Transverse colon (tissue), 4 donors: ENCODE results near the gene SSR3. TPM values are rescaled to one million over a fixed set of nuclear protein-coding genes. Genes with fewer than 3 reads are reported as not detected.

Source experiments
- DNase-seq: peaks from one replicate; pipeline ENCODE4 v3.0.0-alpha.2; 2019
- H3K27ac ChIP-seq, 4 donors: fragments of 200-600 bp; sonication (generic); 2 replicates each; pipeline ENCODE4 v1.5.1; 2016 to 2018; ENCODE audit warnings: inconsistent platforms in 4 of 4
- H3K27me3 ChIP-seq: fragments of 200-600 bp; sonication (generic); 2 replicates; pipeline ENCODE4 v1.5.1; 2017; ENCODE audit warnings: inconsistent platforms
- H3K36me3 ChIP-seq, 4 donors: fragments of 200-600 bp; sonication (generic); 2 replicates each; pipeline ENCODE4 v1.5.1; 2017 to 2019; ENCODE audit warnings: inconsistent platforms in 4 of 4
- H3K4me1 ChIP-seq, 4 donors: fragments of 200-600 bp; sonication (generic); 2 replicates each; pipeline ENCODE4 v1.5.1; 2017 to 2020; ENCODE audit warnings: inconsistent platforms in 4 of 4
- H3K4me3 ChIP-seq, 4 donors: fragments of 200-600 bp; sonication (generic); 1 replicate in 1 of 4; 2 replicates in 3 of 4; pipeline versions ENCODE4 v1.5.1 to v1.6.1; 2017 to 2019; ENCODE audit warnings: inconsistent platforms in 4 of 4
- H3K9me3 ChIP-seq, 2 donors: fragments of 200-600 bp; sonication (generic); 2 replicates each; pipeline ENCODE4 v1.5.1; 2017 to 2019; ENCODE audit warnings: inconsistent platforms in 2 of 2
- EP300 ChIP-seq: sonication (generic); formaldehyde crosslinking; IDR thresholded peaks from one replicate; pipeline ENCODE4 v1.6.1; 2017; ENCODE audit warnings: antibody characterized with exemption, low read depth
- POLR2A ChIP-seq: fragments of 450-650 bp; IDR thresholded peaks from one replicate; pipeline ENCODE4 v1.6.1; 2016; ENCODE audit warnings: antibody characterized with exemption, mild to moderate bottlenecking, moderate library complexity
- POLR2AphosphoS5 ChIP-seq, 3 donors: sonication (generic); formaldehyde crosslinking; IDR thresholded peaks; one replicate each; pipeline ENCODE4 v1.6.1; 2016; ENCODE audit warnings: antibody characterized with exemption in 3 of 3
- WGBS, 2 donors: methylation state at CpG; one replicate each; pipeline ENCODE4 v1.1.5; 2018; ENCODE audit warnings: low coverage in 1 of 2; 5-methylcytosine and 5-hydroxymethylcytosine counted together
- in situ Hi-C, 4 donors: fragments of 200-750 bp; cut with MboI; loops; one replicate each; pipeline versions ENCODE4 v1.15.0 to v1.15.1; 2017; ENCODE audit warnings: low sequenced_read_pairs in 3 of 4, low pct_ligation_motif_present in 1 of 4, low pct_unique_long_range_greater_than_20kb in 1 of 4
- intact Hi-C: fragments of 100-400 bp; cut with DNase I; formaldehyde crosslinking; loops from one replicate; pipeline ENCODE4 v1.15.1; 2023; ENCODE audit warnings: low total_unique reads
- total RNA-seq, 4 donors: library from RNA; depleted of rRNA; stranded (reverse); fragments of >200 nt; gene quantifications; one replicate each; pipeline ENCODE4 v1.1.0, GENCODE V29; 2016
- TF ChIP-seq, protein P1 (sequence below), 5 experiments: fragments of 200-600 bp in 3 of 5; fragments of 450-650 bp in 2 of 5; sonication (generic) in 3 of 5; IDR thresholded peaks; 1 replicate in 2 of 5; 2 replicates in 3 of 5; pipeline ENCODE4 v1.5.1; 2016 to 2017; ENCODE audit warnings: antibody characterized with exemption in 5 of 5, inconsistent platforms in 3 of 5, mild to moderate bottlenecking in 2 of 5, moderate library complexity in 1 of 5

Gene SSR3
- total RNA-seq, 4 donors from 2014 or later: 21.7 to 68.8 (median 50.1) TPM

DNA sequence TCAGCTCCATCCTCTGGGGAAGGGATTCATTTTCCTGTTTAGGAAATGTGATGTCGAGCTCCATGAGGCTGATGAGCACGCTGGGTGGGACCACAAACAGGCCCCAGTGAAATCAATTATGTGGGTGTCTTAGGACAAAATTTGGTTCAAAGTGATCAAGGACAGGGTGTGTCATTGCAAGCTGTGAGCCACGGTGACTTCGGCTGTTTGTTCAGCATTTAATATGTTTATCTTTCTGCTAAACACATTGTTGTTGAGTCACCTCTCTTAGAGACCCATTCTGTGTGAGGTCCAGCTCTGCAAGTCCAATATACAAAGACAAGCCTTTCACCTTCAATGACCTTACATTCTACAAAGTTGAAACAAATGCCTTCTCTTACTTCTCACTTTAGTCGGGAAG lies 41.3 kb downstream of the SSR3 start:
- intact Hi-C loops: loop anchor here (5.0 kb wide), 1 partner anchor 341 kb away; no protein-coding TSS in a partner anchor
- TF ChIP-seq, protein P1, sequence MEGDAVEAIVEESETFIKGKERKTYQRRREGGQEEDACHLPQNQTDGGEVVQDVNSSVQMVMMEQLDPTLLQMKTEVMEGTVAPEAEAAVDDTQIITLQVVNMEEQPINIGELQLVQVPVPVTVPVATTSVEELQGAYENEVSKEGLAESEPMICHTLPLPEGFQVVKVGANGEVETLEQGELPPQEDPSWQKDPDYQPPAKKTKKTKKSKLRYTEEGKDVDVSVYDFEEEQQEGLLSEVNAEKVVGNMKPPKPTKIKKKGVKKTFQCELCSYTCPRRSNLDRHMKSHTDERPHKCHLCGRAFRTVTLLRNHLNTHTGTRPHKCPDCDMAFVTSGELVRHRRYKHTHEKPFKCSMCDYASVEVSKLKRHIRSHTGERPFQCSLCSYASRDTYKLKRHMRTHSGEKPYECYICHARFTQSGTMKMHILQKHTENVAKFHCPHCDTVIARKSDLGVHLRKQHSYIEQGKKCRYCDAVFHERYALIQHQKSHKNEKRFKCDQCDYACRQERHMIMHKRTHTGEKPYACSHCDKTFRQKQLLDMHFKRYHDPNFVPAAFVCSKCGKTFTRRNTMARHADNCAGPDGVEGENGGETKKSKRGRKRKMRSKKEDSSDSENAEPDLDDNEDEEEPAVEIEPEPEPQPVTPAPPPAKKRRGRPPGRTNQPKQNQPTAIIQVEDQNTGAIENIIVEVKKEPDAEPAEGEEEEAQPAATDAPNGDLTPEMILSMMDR (IDR thresholded peaks at IDR 0.05): no peak
- TF ChIP-seq POLR2A (no peak), POLR2AphosphoS5 (IDR thresholded peaks at IDR 0.05) (no peak), EP300 (no peak)
- no peaks in the 10 kb centered on the region for H3K36me3 ChIP-seq
- H3K27ac ChIP-seq: no peak overlapping the region
- H3K4me3 ChIP-seq: no peak overlapping the region
- in situ Hi-C loops: loop anchor here in 2 of 4 donors (10.0 to 25.0 kb wide), 2 partner anchors 351 to 359 kb away; no protein-coding TSS in a partner anchor
- 35 to 58% methylated on average over 5 of the region's 5 CpGs for WGBS, 2 donors
- H3K9me3 ChIP-seq: no peaks in the 10 kb centered on the region
- H3K27me3 ChIP-seq: no peaks in the 10 kb centered on the region
- H3K4me1 ChIP-seq: peaks cover 0 to 8% (median 0%) of the 10 kb centered on the region in 4 donors
- no peak for DNase-seq

DNA sequence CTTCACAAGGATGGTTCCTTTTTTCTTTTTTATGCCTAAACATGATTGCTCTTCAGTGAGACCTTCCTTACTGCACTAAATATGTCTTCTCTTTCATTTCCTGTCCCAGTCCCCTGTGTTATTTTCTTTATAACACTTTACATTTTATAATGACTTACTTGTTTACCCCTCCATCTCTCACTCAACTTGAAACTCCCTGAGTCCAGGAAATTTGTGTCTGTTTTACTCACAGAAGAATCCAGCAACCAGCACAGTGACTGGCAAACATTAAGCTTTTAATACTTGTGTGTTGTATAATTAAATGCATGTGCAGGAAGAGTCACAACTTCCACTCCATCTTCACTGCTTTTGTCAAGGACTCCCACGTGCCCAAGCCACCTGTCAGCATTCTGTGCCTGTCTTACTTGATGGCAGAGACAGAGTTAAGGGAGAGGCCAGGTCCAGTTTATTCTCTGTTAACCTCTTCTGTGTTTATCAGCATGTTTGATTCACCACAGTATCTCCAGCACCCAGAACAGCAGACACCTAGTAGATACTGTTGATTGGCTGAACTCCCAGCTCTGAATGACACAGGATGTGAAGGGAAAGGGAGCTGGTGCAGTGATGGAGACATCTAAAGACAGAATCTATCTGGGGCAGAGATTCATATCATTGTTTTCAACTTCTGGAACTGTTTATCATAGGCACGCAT lies 42.8 kb downstream of the SSR3 start:
- 70 to 82% methylated on average over 1 to 2 of the region's 2 CpGs for WGBS, 2 donors
- Histone ChIP-seq H3K4me1 (peaks cover 0 to 5% (median 0%) of the 10 kb centered on the region in 4 donors), H3K4me3 (no peak overlapping the region), H3K36me3 (no peaks in the 10 kb centered on the region), H3K9me3 (no peaks in the 10 kb centered on the region), H3K27me3 (no peaks in the 10 kb centered on the region), H3K27ac (no peak overlapping the region)
- in situ Hi-C loops: loop anchor here in 2 of 4 donors (10.0 to 25.0 kb wide), 2 partner anchors 350 to 357 kb away; no protein-coding TSS in a partner anchor
- DNase-seq: no peak
- TF ChIP-seq, protein P1 (IDR thresholded peaks at IDR 0.05): no peak
- TF ChIP-seq POLR2A (no peak), EP300 (no peak), POLR2AphosphoS5 (IDR thresholded peaks at IDR 0.05) (no peak)
- intact Hi-C loops: loop anchor here (5.0 kb wide), 1 partner anchor 340 kb away; no protein-coding TSS in a partner anchor

DNA sequence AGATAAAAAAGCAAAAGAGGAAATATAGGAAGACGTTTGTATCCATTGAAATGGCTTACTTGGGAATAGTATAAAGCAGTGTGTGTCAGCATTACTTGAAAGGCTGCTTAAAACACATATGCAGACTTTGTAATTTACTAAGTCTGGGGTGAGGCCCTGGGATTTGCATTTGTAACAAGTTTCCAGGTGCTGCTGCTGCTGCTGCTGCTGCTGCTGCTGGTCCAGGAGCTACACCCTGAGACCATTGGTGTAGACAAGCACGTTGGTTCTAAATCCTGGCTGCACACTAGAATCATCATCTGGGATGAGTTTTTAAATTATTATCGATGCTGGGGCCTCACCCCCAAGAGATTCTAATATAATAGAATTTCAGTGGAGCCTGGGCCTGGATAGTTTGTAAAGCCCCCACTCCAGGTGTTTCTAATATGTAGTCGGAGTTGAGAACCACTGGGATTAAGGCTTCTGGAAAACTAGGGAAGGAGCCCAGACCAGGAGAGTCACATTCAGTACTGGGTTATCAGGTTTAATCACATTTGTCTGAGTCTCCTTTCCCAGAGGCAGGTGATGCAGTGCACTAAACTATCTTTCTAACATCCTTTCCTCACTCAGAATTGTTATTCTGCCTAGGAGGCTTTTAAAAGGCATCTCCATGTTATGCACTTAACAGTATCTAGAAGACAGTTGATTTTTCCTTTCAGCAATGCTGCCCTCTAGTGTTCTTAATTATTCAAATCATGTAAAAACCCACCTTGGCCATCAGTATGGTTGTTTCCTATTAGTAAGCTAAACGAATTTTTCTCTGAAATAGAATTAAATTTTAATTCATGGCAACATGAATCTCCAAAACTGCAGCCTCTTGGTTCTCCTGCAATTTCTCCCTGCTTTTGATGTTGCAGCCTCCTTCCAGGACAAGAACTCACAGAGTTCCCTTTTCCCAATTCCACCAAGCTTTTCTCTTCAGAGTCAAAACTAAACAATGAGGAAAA lies 45.4 kb downstream of the SSR3 start:
- H3K4me1 ChIP-seq: peaks cover 0 to 5% (median 0%) of the 10 kb centered on the region in 4 donors
- DNase-seq: no peak
- no peaks in the 10 kb centered on the region for H3K27me3 ChIP-seq
- TF ChIP-seq, protein P1 (IDR thresholded peaks at IDR 0.05): peak; percentile 56 to 71 (median 67)
- TF ChIP-seq POLR2A: no peak
- 41 to 52% methylated on average over 3 to 5 of the region's 5 CpGs for WGBS, 2 donors
- H3K27ac ChIP-seq: no peak overlapping the region
- intact Hi-C loops (loop anchor here (1.0 to 5.0 kb wide), 2 partner anchors 337 to 358 kb away; no protein-coding TSS in a partner anchor), in situ Hi-C loops (loop anchor here (10.0 to 25.0 kb wide), 2 partner anchors 347 to 355 kb away; no protein-coding TSS in a partner anchor)
- H3K36me3 ChIP-seq: no peaks in the 10 kb centered on the region
- H3K9me3 ChIP-seq: no peaks in the 10 kb centered on the region
- H3K4me3 ChIP-seq: no peak overlapping the region

DNA sequence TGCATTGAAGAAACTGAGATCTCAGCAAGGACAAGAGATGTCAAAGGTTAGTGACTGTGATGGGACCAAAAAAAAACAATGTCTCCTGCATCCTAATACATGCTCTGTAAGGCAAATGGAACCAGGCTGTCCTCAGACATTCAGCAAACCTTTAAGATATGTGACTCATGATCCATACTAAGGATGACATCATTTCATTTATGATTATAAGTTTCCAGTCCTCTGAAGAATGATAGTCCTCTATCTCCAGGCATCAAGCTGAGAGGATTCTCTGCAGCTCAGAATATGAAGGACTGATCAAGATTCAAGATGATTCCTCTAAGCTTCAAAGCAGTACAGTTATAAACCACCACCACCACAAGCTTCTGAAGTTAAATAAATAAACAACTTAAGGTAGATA lies 47.6 kb downstream of the SSR3 start:
- DNase-seq: no peak
- in situ Hi-C loops: loop anchor here in 3 of 4 donors (10.0 to 25.0 kb wide), 2 partner anchors 345 to 352 kb away; no protein-coding TSS in a partner anchor
- intact Hi-C loops: no loop called here

More for the DNA sequence above, 47.6 kb downstream of the SSR3 start:
- H3K36me3 ChIP-seq: no peaks in the 10 kb centered on the region
- no peak for TF ChIP-seq POLR2AphosphoS5 (IDR thresholded peaks at IDR 0.05)
- no peak for TF ChIP-seq EP300
- TF ChIP-seq, protein P1 (IDR thresholded peaks at IDR 0.05): no peak
- no peak for TF ChIP-seq POLR2A
- H3K9me3 ChIP-seq: no peaks in the 10 kb centered on the region
- H3K27me3 ChIP-seq: no peaks in the 10 kb centered on the region
- H3K4me1 ChIP-seq: peaks cover 0 to 5% (median 0%) of the 10 kb centered on the region in 4 donors
- no peak overlapping the region for H3K4me3 ChIP-seq
- H3K27ac ChIP-seq: no peak overlapping the region
